Dedifferentiated amniotic fluid mesenchymal stem cell (primary cell): ENCODE measurements around the gene PIM1.
"Not testable (repeated sequence)": the region's sequence is repeated elsewhere in the genome, so short reads cannot be mapped to it uniquely, and the experiment has no call there.

Source experiments
- DNase-seq: peaks from one replicate; pipeline ENCODE4 v3.0.0-alpha.2; 2016; ENCODE audit errors: extremely low spot score

Gene PIM1

GRCh38 chr6:37169496-37170272, at the start of gene PIM1:
Gene PIM1 (plus strand): TSS chr6:37170152. CDS start chr6:37170576, 424 bp downstream.
- DNase-seq: peak; percentile 97

DNA sequence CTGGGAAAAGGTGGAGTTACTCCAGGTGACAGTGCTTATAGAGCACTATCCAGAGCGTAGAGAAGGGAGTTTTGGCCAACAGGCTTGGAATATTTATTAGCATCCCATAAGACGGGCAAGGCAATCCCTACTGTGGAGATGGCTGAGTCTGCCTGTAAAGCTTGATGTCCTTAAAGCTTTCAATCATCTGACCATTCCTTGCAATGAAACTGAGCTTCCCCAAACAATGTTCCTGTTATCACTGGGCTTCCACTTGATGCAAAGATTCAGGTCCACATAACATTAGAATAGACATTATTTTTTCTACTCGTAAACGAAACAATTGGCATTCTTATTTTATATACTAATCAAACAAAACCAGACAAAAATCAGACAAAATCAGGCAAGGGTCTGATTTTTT, 48.4 kb upstream of the PIM1 start:
- no peak for DNase-seq

DNA sequence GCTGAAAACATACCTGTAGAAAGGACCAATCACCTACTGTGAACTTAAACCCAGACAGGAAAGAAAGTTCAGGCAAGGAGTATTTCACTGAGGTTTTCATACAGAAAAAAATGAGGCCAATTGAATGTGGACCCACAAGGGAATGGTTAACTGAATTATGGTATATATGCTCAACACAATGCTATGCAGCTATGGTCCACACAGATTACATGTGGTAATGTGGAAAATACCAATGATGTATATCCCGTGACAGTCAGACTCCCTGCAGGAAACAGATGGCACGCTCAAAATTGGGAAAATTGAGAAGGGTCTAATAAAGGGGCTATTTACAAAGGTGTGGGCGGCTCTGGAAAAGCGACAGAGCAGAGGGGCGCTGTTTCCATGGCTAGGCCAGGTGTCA, 47.1 kb upstream of the PIM1 start:
- peak; percentile 63 for DNase-seq

DNA sequence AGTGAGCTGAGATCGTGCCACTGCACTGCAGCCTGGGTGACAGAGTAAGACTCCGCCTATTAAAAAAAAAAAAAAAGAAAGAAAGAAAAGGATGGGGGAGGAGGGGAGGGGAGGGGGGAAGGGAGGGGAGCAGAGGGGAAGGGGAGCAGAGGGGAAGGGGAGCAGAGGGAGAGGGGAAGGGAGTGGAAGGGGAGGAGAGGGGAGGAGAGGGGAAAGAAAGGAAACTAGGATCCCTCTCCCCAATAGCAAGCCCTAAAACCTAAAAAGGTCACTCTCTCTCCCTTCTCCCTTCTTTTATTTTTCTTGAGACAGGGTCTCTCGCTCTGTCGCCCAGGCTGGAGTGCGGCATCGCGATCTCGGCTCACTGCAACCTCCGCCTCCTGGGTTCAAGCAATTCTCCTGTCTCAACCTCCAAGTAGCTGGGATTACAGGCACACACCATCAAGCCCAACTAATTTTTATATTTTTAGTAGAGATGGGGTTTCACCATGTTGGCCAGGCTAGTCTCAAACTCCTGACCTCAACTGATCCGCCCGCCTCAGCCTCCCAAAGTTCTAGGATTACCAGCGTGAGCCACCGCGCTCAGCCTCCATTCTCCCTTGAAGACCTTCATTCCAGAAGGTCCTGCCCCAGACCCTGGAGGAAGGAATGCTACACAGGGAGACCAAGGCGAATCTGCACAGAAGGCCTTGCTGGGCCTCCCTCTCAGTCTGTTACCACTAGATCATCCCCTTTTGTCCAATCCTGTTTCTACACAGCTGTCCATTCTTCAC, 45.8 kb upstream of the PIM1 start:
- DNase-seq: no peak

- DNase-seq: no peak
Measured at GRCh38 chr6:37125774-37126492, 44.0 kb upstream of the PIM1 start.

GRCh38 chr6:37126493-37126958, 43.4 kb upstream of the PIM1 start:
- no peak for DNase-seq

- no peak for DNase-seq
Measured at GRCh38 chr6:37126961-37127616, 42.9 kb upstream of the PIM1 start.

DNA sequence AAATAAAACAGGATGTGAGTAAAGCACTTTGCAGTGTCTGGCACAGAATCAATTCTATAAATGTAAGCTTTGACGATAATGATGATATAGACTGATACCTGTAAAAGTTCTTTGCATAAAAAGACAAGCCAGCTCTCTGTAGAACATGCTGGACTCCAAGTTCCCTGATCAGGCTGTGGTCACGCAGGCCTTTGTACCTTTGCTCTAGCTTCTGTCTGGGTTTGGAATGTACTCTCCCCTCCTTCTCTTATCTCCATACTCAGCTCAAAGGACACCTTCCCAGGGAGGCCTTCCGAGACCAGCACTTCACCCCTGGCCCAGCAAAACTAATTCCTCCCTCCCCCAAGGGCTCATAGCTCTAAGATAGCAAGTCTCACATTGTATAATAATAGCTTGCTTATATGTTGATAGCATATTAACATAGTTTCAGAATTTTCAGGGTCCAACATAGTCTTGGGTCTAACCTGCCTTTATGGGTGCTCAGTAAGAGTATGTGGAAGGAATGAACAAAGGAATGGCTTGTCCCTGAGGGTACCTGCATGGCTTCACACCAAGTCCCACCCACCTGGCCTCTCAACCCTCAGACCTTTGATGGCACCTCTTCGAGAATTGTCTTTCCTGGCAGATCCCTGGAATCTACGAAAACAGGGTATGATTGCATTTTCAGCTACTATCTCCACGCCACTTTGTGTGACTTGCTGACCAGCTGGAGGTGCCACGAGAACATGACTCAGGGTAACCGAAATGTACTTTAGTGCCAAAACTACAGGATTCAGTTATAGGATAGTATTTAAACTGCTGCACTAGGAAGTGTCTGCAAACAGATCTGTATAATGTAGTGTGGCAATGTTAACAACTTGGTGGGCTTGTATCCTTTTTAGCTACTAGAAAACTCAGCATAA, 41.7 kb upstream of the PIM1 start:
- no peak for DNase-seq

DNA sequence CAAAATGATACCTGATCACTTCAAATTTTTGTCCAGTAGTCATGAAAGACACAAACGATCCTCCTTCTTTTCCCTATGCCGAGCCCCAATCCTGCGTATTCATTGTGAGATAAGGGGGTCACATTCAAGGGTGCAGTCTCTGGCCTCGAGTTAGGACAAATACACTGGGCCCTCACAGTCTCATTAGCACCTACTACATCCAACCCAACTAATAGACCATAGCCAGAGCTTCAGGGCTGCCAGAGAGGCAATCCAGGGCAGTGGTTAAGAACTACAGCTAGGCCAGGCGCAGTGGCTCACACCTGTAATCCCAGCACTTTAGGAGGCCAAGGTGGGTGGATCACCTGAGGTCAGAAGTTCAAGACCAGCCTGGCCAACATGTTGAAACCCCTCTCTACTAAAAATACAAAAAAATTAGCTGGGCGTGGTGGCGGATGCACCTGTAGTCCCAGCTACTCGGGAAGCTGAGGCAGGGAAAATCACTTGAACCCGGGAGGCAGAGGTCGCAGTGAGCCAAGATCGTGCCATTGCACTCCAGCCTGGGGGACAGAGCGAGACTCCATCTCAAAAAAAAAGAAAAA, 41.0 kb upstream of the PIM1 start:
- not testable (repeated sequence) for DNase-seq

- no peak for DNase-seq
Measured at GRCh38 chr6:37129566-37129965, 40.4 kb upstream of the PIM1 start.

- DNase-seq: no peak
Measured at GRCh38 chr6:37130704-37131103, 39.2 kb upstream of the PIM1 start.

DNA sequence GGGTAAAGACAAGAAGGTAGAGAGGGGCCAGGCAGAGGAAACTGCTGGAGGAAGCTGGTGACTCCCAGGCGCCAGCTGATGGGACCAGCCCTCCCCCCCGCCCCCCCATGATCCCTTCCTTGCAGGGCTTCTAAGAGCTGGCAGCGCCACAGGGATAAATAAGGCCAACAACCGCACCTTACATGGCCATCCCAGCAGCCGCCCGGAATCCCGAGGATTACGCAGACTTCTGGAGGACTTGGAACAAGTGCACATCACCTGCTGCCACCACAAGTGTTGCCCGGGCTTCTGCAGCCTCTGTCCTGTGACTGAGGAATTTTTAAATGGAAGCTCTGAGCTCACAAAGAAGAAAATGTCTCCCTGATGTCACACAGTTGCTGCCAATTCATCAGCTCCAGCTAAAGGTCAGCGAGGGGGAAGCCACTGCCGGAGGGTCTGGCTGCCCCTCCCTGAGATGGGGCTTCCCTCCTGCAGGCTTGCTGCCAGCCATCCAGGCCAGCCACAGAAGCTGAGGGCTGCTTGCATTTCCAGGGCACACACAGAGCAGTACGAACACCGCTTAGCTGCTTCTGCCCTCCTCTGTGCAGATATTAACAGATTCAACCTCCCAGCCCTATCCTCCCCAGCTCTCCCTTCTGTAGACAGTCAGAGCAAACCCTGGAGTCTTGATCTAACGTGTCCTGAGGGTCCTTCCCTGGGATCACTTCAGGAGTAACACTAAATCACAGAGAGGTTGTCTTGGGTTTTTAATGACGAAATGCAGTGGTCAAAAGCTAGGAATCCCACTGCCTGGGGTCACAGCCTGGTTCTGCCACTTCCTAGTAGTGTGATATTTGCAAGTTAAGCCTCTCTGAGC, 38.6 kb upstream of the PIM1 start:
- no peak for DNase-seq

GRCh38 chr6:37131960-37132253, 38.0 kb upstream of the PIM1 start:
- no peak for DNase-seq

GRCh38 chr6:37134036-37134395, 35.9 kb upstream of the PIM1 start:
- DNase-seq: peak; percentile 65

DNA sequence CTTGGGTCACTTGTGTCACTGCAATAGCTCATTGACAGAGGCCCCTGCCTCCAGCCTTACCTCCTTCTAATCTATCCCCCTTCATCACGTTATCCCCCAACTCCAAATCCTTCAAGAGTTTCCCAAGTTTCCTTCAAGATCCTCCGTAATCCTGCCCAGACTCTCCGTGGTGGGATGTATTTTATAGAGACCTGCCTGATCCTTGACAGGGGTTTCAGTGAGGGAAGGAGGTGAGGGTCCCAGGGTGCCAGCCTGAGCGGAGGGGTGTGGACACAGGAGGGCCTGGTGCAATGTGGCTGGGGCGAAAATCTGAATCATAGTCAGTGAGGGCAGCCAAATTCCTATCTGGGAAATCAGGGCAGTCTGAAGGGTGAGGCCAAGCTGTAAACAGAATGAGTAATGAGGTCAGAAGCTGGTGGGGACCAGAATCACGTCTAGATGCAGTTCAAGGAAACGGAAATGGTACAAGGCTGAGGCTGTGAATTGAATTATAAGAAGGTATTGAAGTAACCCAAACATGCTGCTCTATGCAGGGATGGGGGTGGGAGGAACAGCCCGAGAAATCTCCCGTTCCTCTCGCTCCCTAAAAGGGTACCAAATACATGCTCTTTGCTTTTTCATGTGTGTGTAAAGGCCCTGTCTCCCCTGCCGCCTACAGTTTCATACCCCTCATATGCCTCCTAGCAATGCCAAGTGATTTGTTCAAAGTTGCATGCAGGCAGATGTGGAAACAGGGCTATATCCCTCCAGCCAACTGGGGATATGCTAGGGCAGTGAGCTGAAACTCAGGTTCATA, 35.4 kb upstream of the PIM1 start:
- DNase-seq: peak; percentile 92

DNA sequence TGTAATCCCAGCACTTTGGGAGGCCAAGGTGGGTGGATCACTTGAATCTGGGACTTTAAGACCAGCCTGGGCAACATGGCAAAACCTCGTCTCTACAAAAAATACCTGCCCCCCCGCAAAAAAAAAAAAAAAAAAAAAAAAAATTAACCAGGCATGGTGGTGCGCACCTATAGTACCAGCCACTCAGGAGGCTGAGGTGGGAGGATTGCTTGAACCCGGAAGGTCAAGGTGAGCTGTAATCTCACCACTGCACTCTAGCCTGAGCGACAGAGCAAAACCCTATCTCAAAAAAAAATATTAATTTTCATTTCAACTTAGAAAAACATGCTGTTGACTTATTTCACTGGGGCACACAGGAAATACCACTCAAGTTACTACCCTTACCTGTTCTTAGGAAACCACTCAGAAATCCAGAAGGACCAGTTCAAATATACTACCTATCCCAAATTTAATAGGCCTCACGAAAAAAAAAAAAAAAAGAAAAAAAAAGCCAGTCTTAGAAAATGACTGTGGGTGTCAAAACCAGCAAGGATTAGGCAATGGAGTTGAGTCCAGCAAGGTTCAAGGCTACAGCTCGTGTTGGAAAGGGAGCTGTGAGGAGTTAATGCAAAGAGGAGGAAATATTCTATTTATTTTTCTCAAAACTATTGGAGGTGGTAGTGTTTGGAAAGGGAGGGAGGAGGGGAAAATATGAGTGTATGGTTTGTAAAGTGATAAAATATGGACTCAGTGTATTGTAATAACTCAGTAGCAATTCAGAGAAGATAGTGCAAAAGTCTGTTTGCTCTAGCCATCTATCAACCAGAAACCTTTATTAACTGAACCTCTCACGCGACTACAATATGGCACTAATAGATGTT, 33.9 kb upstream of the PIM1 start:
- DNase-seq: no peak

- no peak for DNase-seq
Measured at GRCh38 chr6:37136821-37137200, 33.1 kb upstream of the PIM1 start.
